ENCODE results near the gene NAIF1.

DNA sequence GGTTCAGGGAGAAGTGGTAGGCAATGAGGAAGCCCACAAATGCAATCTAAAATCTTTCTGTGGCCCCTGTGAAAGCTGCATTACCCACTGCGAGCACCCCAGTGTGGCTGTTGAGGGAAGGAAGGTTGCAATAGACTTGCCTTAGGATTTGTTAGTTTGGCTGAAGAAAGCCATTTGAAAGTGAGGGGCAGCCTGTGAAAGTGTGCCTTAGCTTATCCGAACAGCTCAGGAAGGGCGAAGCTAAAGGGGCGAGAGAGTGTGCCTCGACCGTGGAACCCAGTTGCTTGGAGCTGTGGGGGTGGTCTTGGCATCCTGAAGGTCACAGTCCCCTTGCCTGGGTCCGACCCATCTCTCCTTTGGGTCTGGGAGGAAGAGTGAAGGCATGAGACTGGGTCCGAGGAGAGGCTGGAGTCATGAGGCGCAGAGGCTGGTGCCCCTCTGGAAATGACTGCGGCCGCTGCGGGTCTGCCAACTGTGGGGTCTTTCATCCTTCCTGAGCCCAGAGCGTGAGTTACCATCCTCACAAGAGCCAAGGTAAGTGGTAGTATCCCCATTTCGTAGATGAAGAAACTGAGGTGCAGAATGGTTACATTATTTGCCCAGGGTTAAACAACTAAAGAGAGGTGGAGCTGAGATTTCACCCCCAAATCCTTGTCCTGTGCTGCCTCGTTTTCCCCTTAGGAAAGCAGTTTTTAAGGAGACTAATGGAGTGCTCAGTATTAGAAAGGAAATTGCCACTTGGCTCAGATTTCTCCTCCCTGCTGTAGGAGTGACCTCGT is 25.3 kb upstream of the NAIF1 start:
- TF ChIP-seq, protein P1, sequence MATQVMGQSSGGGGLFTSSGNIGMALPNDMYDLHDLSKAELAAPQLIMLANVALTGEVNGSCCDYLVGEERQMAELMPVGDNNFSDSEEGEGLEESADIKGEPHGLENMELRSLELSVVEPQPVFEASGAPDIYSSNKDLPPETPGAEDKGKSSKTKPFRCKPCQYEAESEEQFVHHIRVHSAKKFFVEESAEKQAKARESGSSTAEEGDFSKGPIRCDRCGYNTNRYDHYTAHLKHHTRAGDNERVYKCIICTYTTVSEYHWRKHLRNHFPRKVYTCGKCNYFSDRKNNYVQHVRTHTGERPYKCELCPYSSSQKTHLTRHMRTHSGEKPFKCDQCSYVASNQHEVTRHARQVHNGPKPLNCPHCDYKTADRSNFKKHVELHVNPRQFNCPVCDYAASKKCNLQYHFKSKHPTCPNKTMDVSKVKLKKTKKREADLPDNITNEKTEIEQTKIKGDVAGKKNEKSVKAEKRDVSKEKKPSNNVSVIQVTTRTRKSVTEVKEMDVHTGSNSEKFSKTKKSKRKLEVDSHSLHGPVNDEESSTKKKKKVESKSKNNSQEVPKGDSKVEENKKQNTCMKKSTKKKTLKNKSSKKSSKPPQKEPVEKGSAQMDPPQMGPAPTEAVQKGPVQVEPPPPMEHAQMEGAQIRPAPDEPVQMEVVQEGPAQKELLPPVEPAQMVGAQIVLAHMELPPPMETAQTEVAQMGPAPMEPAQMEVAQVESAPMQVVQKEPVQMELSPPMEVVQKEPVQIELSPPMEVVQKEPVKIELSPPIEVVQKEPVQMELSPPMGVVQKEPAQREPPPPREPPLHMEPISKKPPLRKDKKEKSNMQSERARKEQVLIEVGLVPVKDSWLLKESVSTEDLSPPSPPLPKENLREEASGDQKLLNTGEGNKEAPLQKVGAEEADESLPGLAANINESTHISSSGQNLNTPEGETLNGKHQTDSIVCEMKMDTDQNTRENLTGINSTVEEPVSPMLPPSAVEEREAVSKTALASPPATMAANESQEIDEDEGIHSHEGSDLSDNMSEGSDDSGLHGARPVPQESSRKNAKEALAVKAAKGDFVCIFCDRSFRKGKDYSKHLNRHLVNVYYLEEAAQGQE (IDR thresholded peaks at IDR 0.05; ENCODE audit: insufficient read depth in 1 of 2, low read depth in 2 of 2, low read length in 1 of 2): no peak
- TF ChIP-seq, protein P2, sequence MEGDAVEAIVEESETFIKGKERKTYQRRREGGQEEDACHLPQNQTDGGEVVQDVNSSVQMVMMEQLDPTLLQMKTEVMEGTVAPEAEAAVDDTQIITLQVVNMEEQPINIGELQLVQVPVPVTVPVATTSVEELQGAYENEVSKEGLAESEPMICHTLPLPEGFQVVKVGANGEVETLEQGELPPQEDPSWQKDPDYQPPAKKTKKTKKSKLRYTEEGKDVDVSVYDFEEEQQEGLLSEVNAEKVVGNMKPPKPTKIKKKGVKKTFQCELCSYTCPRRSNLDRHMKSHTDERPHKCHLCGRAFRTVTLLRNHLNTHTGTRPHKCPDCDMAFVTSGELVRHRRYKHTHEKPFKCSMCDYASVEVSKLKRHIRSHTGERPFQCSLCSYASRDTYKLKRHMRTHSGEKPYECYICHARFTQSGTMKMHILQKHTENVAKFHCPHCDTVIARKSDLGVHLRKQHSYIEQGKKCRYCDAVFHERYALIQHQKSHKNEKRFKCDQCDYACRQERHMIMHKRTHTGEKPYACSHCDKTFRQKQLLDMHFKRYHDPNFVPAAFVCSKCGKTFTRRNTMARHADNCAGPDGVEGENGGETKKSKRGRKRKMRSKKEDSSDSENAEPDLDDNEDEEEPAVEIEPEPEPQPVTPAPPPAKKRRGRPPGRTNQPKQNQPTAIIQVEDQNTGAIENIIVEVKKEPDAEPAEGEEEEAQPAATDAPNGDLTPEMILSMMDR (IDR thresholded peaks at IDR 0.05): no peak
- TF ChIP-seq POLR2AphosphoS5 (IDR thresholded peaks at IDR 0.05; ENCODE audit: low read depth, low read length) (no peak), SIN3A (IDR thresholded peaks at IDR 0.05; ENCODE audit: borderline replicate concordance, insufficient read depth, low read depth, low read length) (no peak), TCF7L2 (IDR thresholded peaks at IDR 0.05; ENCODE audit: low read depth, low read length) (no peak)
